ENCODE data around the gene SEPTIN12. TPM values are rescaled to one million over a fixed set of nuclear protein-coding genes. Genes with fewer than 3 reads are reported as not detected.

Gene SEPTIN12
- total and polyA plus RNA-seq, 2 donors, result 0.14 TPM; not detected in 1

GRCh38 chr16:4778050-4778392 lies 10.1 kb downstream of the SEPTIN12 start:
- Histone ChIP-seq H3K36me3 (ENCODE audit: control insufficient read depth in 2 of 2, insufficient read depth in 2 of 2, low read length in 1 of 2) (no peaks in the 10 kb centered on the region), H3K27me3 (ENCODE audit: control insufficient read depth in 2 of 2, insufficient read depth in 1 of 2, low read length in 1 of 2) (no peaks in the 10 kb centered on the region), H3K4me1 (ENCODE audit: control insufficient read depth in 2 of 2, insufficient read depth in 2 of 2, low read length in 2 of 2) (no peaks in the 10 kb centered on the region), H3K27ac (ENCODE audit: low read depth in 1 of 2, low read length in 1 of 2) (no peak overlapping the region), H3K4me3 (ENCODE audit: low read length in 2 of 2) (no peak overlapping the region), H3K9me3 (ENCODE audit: control insufficient read depth in 2 of 2, insufficient read depth in 1 of 2, low read length in 1 of 2) (no peaks in the 10 kb centered on the region)
- no peak for DNase-seq (ENCODE audit: low read depth in 6 of 9, low spot score in 9 of 9)
- 97% methylated on average over 5 of the region's 5 CpGs for WGBS

DNA sequence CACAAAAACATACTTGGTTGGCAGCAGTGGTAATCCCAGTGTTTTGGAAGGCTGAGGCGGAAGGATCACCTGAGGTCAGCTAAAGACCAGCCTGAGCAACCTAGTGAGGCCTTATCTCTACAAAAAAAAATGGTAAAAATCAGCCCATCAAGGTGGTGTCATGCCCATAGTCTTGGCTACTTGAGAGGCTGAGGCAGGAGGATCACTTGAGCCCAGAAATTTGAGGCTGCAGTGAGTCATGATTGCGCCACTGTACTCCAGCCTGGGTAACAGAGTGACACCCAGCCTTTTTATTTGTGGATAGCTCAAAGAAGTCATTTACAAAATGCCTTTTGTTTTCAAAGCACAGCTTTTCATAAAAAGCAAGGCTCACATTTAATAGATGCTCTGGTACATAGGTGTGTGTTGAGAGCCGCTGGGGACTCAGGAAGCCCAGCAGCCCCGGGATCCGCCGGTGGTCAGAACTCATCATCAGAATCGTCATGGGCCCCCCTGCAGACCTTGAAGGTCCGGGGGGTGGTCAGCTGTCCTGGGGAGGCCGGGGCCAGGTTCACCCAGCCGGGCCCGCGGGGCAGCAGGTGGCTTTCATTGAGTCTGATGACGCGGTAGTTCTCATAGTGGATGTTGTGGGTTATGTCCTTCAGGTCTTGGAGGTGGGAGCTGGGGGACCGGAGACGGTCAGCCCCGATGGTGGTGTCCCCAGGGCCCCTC lies 10.7 kb downstream of the SEPTIN12 start:
- no peaks in the 10 kb centered on the region for H3K9me3 ChIP-seq (ENCODE audit: control insufficient read depth in 2 of 2, insufficient read depth in 1 of 2, low read length in 1 of 2)
- H3K27me3 ChIP-seq (ENCODE audit: control insufficient read depth in 2 of 2, insufficient read depth in 1 of 2, low read length in 1 of 2), result no peaks in the 10 kb centered on the region
- H3K36me3 ChIP-seq (ENCODE audit: control insufficient read depth in 2 of 2, insufficient read depth in 2 of 2, low read length in 1 of 2), result no peaks in the 10 kb centered on the region
- no peak overlapping the region for H3K4me3 ChIP-seq (ENCODE audit: low read length in 2 of 2)
- 92% methylated on average over 17 of the region's 17 CpGs for WGBS
- H3K4me1 ChIP-seq (ENCODE audit: control insufficient read depth in 2 of 2, insufficient read depth in 2 of 2, low read length in 2 of 2), result no peaks in the 10 kb centered on the region
- no peak overlapping the region for H3K27ac ChIP-seq (ENCODE audit: low read depth in 1 of 2, low read length in 1 of 2)
- DNase-seq (ENCODE audit: low read depth in 6 of 9, low spot score in 9 of 9), result no peak

DNA sequence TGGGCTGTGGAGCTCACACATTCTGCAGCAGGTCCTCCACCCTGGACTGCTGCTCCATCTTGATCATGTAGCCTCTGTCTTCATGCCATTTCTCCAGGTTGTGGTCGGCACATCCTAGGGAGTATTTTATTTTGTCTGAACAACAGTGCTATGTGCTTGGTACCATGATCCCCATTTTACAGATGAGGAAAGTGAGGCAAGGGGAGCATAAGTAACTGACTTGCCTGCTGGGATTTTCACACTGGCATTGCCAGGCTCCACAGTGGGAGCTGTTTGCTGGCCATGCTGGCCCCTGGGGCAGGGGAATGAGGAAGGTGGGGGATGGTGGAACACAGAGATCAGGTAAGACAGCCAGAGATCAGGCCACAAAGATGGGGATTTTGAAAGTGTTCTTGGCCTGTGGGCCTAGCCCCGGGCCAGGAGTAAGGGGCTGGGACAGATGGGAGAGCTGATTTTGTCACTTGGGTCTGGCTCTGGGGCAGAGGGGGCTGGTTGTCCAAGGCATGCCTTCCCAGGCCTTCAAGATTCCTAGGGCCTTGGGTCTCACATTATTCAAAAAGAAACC lies 11.9 kb downstream of the SEPTIN12 start:
- H3K4me1 ChIP-seq (ENCODE audit: control insufficient read depth in 2 of 2, insufficient read depth in 2 of 2, low read length in 2 of 2), result no peaks in the 10 kb centered on the region
- no peak overlapping the region for H3K27ac ChIP-seq (ENCODE audit: low read depth in 1 of 2, low read length in 1 of 2)
- no peaks in the 10 kb centered on the region for H3K36me3 ChIP-seq (ENCODE audit: control insufficient read depth in 2 of 2, insufficient read depth in 2 of 2, low read length in 1 of 2)
- H3K27me3 ChIP-seq (ENCODE audit: control insufficient read depth in 2 of 2, insufficient read depth in 1 of 2, low read length in 1 of 2), result no peaks in the 10 kb centered on the region
- no peaks in the 10 kb centered on the region for H3K9me3 ChIP-seq (ENCODE audit: control insufficient read depth in 2 of 2, insufficient read depth in 1 of 2, low read length in 1 of 2)
- WGBS, result 95% methylated on average over 2 of the region's 2 CpGs
- H3K4me3 ChIP-seq (ENCODE audit: low read length in 2 of 2), result no peak overlapping the region
- DNase-seq (ENCODE audit: low read depth in 6 of 9, low spot score in 9 of 9), result no peak

DNA sequence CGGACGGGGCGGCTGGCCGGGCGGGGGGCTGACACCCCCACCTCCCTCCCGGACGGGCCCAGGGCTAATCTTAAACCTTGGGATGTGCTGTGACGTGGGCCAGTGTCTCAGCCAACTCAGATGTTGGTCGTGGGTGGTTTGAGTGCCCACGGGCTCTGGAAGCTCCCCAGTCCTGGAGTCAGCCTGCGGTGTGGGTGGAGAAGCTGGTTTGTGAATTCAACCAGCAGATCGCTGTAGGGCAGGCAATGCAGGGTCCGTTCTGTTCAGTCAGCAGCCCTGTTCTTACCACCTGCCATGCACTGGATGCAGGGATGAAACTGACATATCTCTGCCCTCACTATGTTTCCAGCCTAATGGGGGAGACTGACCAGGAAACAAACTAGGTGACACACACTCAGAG lies 13.1 kb downstream of the SEPTIN12 start:
- WGBS, result 98% methylated on average over 13 of the region's 13 CpGs
- H3K27ac ChIP-seq (ENCODE audit: low read depth in 1 of 2, low read length in 1 of 2), result no peak overlapping the region
- no peak for DNase-seq (ENCODE audit: low read depth in 6 of 9, low spot score in 9 of 9)

DNA sequence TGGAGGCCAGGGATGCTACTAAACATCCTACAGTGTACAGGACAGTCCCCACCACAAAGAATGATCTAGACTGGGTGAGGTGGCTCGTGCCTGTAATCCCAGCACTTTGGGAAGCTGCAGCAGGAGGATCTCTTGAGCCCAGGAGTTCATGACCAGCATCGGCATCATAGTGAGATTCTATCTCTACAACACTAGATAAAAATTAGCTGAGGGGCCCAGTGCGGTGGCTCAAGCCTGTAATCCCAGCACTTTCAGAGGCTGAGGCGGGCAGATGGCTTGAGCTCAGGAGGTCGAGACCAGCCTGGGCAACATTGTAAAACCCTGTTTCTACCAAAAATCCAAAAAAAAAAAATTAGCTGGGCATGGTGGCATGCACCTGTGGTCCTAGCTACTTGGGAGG lies 15.8 kb downstream of the SEPTIN12 start:
- H3K4me1 ChIP-seq (ENCODE audit: control insufficient read depth in 2 of 2, insufficient read depth in 2 of 2, low read length in 2 of 2), result peaks cover 6 to 17% of the 10 kb centered on the region in 2 donors
- no peak overlapping the region for H3K27ac ChIP-seq (ENCODE audit: low read depth in 1 of 2, low read length in 1 of 2)
- no peaks in the 10 kb centered on the region for H3K36me3 ChIP-seq (ENCODE audit: control insufficient read depth in 2 of 2, insufficient read depth in 2 of 2, low read length in 1 of 2)
- no peaks in the 10 kb centered on the region for H3K9me3 ChIP-seq (ENCODE audit: control insufficient read depth in 2 of 2, insufficient read depth in 1 of 2, low read length in 1 of 2)
- WGBS, result 96% methylated on average over 5 of the region's 5 CpGs
- H3K27me3 ChIP-seq (ENCODE audit: control insufficient read depth in 2 of 2, insufficient read depth in 1 of 2, low read length in 1 of 2), result no peaks in the 10 kb centered on the region
- DNase-seq (ENCODE audit: low read depth in 6 of 9, low spot score in 9 of 9), result no peak
- H3K4me3 ChIP-seq (ENCODE audit: low read length in 2 of 2), result no peak overlapping the region

More for the DNA sequence above, 13.1 kb downstream of the SEPTIN12 start:
- Histone ChIP-seq H3K4me3 (ENCODE audit: low read length in 2 of 2) (no peak overlapping the region), H3K9me3 (ENCODE audit: control insufficient read depth in 2 of 2, insufficient read depth in 1 of 2, low read length in 1 of 2) (no peaks in the 10 kb centered on the region), H3K36me3 (ENCODE audit: control insufficient read depth in 2 of 2, insufficient read depth in 2 of 2, low read length in 1 of 2) (no peaks in the 10 kb centered on the region), H3K4me1 (ENCODE audit: control insufficient read depth in 2 of 2, insufficient read depth in 2 of 2, low read length in 2 of 2) (no peaks in the 10 kb centered on the region), H3K27me3 (ENCODE audit: control insufficient read depth in 2 of 2, insufficient read depth in 1 of 2, low read length in 1 of 2) (no peaks in the 10 kb centered on the region)

DNA sequence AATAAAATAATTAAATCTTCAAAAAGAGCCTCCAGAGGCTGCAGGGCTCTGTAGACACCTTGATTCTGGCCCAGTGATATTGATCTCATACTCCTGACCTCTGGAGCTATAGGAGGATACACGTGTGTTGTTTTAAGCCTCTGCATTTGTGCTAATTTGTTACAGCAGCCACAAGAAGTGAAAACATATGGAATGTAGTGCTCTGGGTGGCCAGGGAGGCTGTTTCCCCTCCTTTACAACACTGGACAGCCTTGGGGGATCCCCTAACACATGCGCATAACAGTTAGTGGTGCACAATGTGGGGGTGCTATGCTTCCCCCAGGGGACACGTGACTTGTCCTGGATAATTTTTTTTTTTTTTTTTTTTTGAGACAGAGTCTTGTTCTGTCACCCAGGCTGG lies 16.5 kb downstream of the SEPTIN12 start:
- no peak overlapping the region for H3K27ac ChIP-seq (ENCODE audit: low read depth in 1 of 2, low read length in 1 of 2)
- H3K4me1 ChIP-seq (ENCODE audit: control insufficient read depth in 2 of 2, insufficient read depth in 2 of 2, low read length in 2 of 2), result peaks cover 8 to 20% of the 10 kb centered on the region in 2 donors
- H3K4me3 ChIP-seq (ENCODE audit: low read length in 2 of 2), result no peak overlapping the region
- H3K9me3 ChIP-seq (ENCODE audit: control insufficient read depth in 2 of 2, insufficient read depth in 1 of 2, low read length in 1 of 2), result no peaks in the 10 kb centered on the region
- H3K36me3 ChIP-seq (ENCODE audit: control insufficient read depth in 2 of 2, insufficient read depth in 2 of 2, low read length in 1 of 2), result no peaks in the 10 kb centered on the region
- H3K27me3 ChIP-seq (ENCODE audit: control insufficient read depth in 2 of 2, insufficient read depth in 1 of 2, low read length in 1 of 2), result no peaks in the 10 kb centered on the region
- WGBS, result 91% methylated on average over 3 of the region's 3 CpGs
- DNase-seq (ENCODE audit: low read depth in 6 of 9, low spot score in 9 of 9), result no peak

DNA sequence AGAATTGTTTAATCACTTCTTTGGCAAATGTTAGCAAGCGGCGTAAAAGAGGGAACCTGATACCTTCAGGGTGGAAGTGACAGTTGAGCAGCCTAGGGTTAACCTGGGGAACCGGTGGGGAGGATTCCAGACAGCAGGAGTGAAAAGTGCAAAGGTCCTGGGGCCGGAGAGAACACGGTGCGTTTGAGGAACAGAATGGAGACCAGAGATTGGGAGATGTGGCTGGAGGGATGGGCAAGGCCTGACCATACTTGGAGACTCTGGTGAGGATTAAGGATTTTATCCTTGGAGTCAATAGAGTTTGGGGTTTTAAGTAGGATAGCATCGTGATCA lies 18.9 kb downstream of the SEPTIN12 start:
- H3K4me3 ChIP-seq (ENCODE audit: low read length in 2 of 2), result no peak overlapping the region
- H3K27me3 ChIP-seq (ENCODE audit: control insufficient read depth in 2 of 2, insufficient read depth in 1 of 2, low read length in 1 of 2), result no peaks in the 10 kb centered on the region
- DNase-seq (ENCODE audit: low read depth in 6 of 9, low spot score in 9 of 9), result no peak
- H3K4me1 ChIP-seq (ENCODE audit: control insufficient read depth in 2 of 2, insufficient read depth in 2 of 2, low read length in 2 of 2), result peaks cover 17 to 33% of the 10 kb centered on the region in 2 donors
- H3K9me3 ChIP-seq (ENCODE audit: control insufficient read depth in 2 of 2, insufficient read depth in 1 of 2, low read length in 1 of 2), result no peaks in the 10 kb centered on the region
- H3K27ac ChIP-seq (ENCODE audit: low read depth in 1 of 2, low read length in 1 of 2), result no peak overlapping the region
- peaks cover 8 to 9% of the 10 kb centered on the region in 2 donors for H3K36me3 ChIP-seq (ENCODE audit: control insufficient read depth in 2 of 2, insufficient read depth in 2 of 2, low read length in 1 of 2)
- WGBS, result 90% methylated on average over 7 of the region's 7 CpGs

- Histone ChIP-seq H3K27me3 (ENCODE audit: control insufficient read depth in 2 of 2, insufficient read depth in 1 of 2, low read length in 1 of 2) (no peaks in the 10 kb centered on the region), H3K4me3 (ENCODE audit: low read length in 2 of 2) (peak overlapping the region; percentile 71 to 74), H3K9me3 (ENCODE audit: control insufficient read depth in 2 of 2, insufficient read depth in 1 of 2, low read length in 1 of 2) (no peaks in the 10 kb centered on the region), H3K36me3 (ENCODE audit: control insufficient read depth in 2 of 2, insufficient read depth in 2 of 2, low read length in 1 of 2) (peaks cover 13% of the 10 kb centered on the region in 2 donors), H3K4me1 (ENCODE audit: control insufficient read depth in 2 of 2, insufficient read depth in 2 of 2, low read length in 2 of 2) (peaks cover 17 to 33% of the 10 kb centered on the region in 2 donors), H3K27ac (ENCODE audit: low read depth in 1 of 2, low read length in 1 of 2) (peak overlapping the region; percentile 90 to 91)
- 11% methylated on average over 48 of the region's 48 CpGs for WGBS
- DNase-seq (ENCODE audit: low read depth in 6 of 9, low spot score in 9 of 9), result peak; percentile 74 to 94 (median 86)
Measured at GRCh38 chr16:4768549-4769305, 19.4 kb downstream of the SEPTIN12 start.

DNA sequence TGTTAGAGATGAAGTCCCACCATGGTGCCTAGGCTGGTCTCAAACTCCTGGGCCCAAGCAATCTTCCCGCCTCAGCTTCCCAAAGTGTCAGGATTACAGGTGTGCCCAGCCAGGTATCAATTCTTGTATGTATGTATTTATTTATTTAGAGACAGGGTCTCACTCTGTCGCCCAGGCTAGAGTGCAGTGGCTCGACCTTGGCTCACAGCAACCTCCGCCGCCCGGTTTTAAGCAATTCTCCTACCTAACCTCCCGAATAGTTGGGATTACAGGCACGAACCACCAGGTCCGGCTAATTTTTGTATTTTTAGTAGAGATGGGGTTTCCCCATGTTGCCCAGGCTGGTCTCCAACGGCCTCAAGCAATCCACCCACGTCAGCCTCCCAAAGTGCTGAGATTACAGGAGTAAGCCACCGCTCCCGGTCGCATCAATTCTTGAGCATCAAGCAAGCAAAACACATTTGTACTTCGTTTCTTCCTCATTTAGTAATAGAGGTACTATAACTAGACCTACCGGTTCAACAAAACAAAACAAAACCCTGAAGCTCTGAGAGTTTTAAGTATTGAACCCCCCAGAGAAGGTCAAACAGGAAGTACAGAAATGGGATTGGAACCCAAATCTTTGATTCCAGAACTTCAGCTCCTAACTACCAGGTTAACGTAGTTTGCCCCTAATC lies 20.1 kb downstream of the SEPTIN12 start:
- no peak for DNase-seq (ENCODE audit: low read depth in 6 of 9, low spot score in 9 of 9)

More for the DNA sequence above, 20.1 kb downstream of the SEPTIN12 start:
- WGBS, result 49% methylated on average over 17 of the region's 17 CpGs
- no peaks in the 10 kb centered on the region for H3K9me3 ChIP-seq (ENCODE audit: control insufficient read depth in 2 of 2, insufficient read depth in 1 of 2, low read length in 1 of 2)
- peaks cover 17 to 33% of the 10 kb centered on the region in 2 donors for H3K4me1 ChIP-seq (ENCODE audit: control insufficient read depth in 2 of 2, insufficient read depth in 2 of 2, low read length in 2 of 2)
- H3K27me3 ChIP-seq (ENCODE audit: control insufficient read depth in 2 of 2, insufficient read depth in 1 of 2, low read length in 1 of 2), result no peaks in the 10 kb centered on the region
- peak overlapping the region; percentile 90 to 91 for H3K27ac ChIP-seq (ENCODE audit: low read depth in 1 of 2, low read length in 1 of 2)
- peak overlapping the region; percentile 71 to 74 for H3K4me3 ChIP-seq (ENCODE audit: low read length in 2 of 2)
- H3K36me3 ChIP-seq (ENCODE audit: control insufficient read depth in 2 of 2, insufficient read depth in 2 of 2, low read length in 1 of 2), result peaks cover 18% of the 10 kb centered on the region in 2 donors
